HS-5 (cell line): ENCODE measurements around the gene DCTD.

Experiments used
- DNase-seq: peaks from one replicate; pipeline ENCODE4 v3.0.0-alpha.2; 2012; ENCODE audit warnings: low read depth

The DCTD gene

GRCh38 chr4:182871616-182872015 lies 45.6 kb downstream of the DCTD start:
- DNase-seq = no peak

DNA sequence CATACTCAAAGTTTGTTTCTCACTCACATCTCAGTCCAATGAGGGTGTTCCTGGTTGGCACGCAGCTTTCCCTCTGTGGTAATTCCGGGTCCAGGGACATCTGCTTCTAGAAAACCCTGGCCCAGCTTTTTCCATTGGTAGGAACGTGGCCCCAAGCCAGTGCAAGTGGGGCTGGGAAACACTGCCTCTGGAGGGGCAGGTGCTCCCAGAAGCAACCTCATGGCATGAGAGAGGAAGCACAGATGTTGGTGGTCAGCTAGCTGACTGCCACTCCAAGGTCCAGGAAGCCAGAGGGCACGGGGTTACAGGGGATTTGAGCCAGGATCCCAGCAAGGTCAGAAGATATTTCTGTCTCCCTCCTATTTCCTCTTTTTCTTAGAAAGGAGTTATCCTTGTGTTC lies 47.5 kb downstream of the DCTD start:
- no peak for DNase-seq

- no peak for DNase-seq
These were observed 50.4 kb downstream of the DCTD start for GRCh38 chr4:182866746-182867145.

DNA sequence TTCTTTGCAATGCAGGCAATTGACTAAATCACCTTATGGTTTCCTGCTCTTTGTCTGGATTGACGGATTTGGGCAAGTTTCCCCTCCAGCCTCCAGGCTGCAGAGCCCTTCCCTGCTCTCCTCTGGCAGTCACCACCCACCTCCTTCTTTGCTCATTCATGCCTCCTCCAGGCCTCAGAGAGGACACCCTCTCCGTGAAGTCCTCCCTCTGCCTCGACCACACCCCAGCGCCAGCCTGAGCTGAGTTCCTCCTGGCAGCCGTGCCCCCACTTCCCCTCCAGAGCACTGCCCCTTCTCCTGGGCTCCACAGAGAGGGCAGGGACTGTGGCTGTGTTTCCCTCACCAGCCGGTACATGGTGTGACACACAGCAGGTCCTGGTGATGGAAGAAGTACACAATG lies 53.7 kb downstream of the DCTD start:
- no peak for DNase-seq

- DNase-seq = no peak
These were observed 54.3 kb downstream of the DCTD start for GRCh38 chr4:182862921-182863320.

DNA sequence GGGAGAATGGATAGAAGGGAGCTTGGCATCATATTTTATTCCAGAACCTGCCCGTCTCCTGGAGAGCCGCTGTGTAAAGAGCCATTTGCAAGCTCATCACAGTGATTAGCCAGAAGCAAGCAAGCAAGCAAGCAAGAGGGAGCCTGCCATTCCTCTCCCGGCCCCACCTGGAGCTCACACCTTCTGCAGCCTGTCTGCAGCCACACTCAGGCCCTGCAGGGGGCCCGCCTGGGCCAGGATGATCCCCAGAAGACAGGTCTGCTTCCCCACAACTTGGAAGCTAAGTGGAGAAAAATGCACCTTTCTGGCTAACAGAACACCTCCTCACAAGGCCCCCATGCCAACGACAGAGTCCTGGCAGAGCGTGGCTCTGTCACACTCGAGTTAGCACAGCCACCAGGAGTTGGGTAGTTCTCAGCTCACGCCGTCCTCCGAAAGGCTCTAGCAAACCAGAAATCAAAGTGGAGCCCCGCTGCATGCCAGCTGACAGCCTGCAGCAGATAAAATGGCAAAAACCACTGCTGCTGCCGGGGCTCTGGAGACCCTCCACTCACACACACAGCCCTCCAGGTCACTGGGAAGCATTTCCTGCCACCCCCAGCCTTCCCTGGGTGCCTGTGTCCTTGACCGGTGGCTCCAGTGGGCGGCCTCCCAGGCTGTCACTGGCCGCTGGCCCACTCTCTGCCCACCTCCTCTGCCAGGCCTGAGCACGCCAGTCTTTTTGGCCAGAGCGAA lies 54.9 kb downstream of the DCTD start:
- no peak for DNase-seq

- DNase-seq = no peak
These were observed 55.8 kb downstream of the DCTD start for GRCh38 chr4:182861346-182861745.

- no peak for DNase-seq
These were observed 57.5 kb downstream of the DCTD start for GRCh38 chr4:182859730-182860129.

DNA sequence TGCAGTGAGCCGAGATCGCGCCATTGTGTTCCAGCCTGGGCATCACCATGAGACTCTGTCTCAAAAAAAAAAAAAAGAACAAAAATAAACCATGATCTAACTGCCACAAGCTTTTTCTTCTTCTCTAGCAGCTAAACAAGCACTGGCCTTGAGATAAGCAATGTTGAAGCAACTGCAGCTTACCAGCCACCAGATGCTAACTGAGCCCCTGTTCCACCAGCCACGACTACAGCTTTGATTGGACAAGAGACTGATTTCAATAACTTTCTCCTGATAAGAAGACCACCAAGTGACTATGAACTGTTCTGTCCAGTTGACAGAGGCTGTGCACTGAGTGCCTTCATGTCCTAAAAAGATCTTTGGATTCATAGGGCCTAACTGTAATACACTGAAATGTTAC lies 58.5 kb downstream of the DCTD start:
- no peak for DNase-seq

GRCh38 chr4:182856862-182857261 lies 60.3 kb downstream of the DCTD start:
- no peak for DNase-seq

DNA sequence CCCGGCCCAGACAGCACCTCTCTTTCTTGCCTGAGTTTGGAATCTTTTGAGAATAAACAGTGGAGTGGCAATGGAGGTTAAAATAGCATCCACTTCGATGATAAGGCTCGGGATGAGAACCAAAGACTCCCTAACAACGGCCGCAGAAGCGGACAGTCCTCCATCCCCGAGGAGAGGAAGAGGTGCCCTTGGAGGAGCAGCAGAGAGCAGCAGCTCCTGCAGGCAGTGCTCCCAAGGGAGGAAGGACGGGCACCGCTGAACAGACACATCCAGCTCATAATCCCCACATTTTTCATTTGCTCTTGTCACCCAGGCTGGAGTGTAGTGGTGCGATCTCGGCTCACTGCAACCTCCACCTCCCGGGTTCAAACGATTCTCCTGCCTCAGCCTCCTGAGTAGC lies 61.3 kb downstream of the DCTD start:
- no peak for DNase-seq

GRCh38 chr4:182855312-182855711 lies 61.9 kb downstream of the DCTD start:
- DNase-seq = no peak

- no peak for DNase-seq
These were observed 62.7 kb downstream of the DCTD start for GRCh38 chr4:182854466-182854865.

- DNase-seq = no peak
These were observed 63.4 kb downstream of the DCTD start for GRCh38 chr4:182853731-182854330.

DNA sequence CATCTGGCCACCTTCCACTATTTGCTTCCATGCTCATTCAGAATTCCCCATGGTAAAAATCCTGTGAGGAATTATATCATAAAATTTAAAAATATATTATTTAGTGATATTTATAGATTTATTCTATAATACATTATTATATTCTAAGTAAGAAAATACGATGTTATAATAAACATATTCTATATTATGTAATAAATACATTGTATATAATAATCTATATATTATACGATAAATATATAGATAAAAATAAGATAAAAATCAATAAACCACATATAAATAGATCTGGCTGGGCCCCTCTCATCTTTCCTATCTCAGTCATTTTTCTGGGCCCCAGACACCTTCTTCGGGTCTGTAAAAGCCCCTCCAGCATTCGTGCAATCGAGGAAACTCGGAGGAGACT lies 68.5 kb downstream of the DCTD start:
- no peak for DNase-seq

DNA sequence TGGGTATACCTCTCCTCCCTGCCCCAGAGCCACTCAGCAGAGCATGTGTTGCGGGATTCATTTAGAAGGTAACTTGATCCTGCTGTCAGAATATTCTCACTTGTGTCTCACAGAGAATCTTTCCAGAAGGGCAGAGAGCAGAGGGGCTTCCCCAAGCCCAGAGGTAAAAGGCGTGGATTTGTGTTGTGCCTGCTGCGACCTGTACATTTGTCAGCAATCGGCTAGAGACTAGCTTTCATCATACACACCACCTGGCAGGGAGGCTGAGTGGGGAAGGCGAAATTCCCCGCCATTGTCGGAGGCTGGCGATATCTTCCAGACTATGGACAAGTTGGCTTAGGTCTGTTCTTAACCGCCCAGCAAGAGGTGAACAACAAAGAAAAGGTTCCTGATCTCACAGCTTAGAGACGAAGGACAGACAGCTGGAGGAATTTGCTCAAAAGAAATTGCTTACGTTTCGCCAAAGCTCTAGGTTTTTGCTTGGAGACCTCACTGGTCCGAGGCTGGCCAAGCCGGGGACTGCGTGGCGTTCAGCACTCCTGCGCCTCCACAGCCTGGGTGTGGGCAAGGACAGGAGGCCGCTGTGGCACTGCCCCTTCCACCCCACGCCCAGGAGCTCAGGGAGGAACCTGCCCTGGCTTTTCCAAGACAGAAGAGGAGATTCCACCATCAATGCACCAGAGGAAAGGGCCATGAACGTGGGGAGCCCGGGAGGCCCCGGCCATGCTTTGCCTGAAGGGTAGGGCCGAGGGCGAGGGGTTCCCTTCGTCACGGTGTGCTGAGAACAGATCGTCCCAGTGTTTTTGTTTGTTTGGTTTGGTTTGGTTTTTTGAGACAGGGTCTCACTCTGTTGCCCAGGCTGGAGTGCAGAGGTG lies 69.4 kb downstream of the DCTD start:
- DNase-seq = no peak

DNA sequence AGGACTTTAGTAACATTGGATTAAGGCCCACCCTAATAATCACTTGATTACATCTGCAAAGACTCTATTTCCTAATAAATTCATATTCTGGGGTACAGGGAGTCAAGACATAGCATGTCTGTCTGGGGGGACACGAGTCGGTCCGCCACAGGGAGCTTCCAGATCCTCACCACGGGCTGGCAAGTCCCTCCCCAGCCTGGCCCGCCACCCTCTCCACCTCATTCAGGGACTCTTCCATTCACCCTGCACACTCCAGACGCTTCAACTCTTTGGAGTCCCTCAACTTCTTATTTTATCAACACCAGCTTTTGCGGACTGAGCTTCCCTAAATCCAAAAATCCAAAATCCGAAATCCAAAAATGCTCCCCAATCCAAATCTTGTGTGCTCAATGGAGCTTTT lies 71.2 kb downstream of the DCTD start:
- DNase-seq = no peak

- no peak for DNase-seq
These were observed 71.6 kb downstream of the DCTD start for GRCh38 chr4:182845618-182846017.

GRCh38 chr4:182843808-182844325 lies 73.3 kb downstream of the DCTD start:
- DNase-seq = no peak

- no peak for DNase-seq
These were observed 74.3 kb downstream of the DCTD start for GRCh38 chr4:182842759-182843390.

GRCh38 chr4:182842104-182842600 lies 75.0 kb downstream of the DCTD start:
- no peak for DNase-seq

GRCh38 chr4:182840108-182840507 lies 77.1 kb downstream of the DCTD start:
- no peak for DNase-seq
